Right lobe of liver (tissue), 6 donors: ENCODE data around the gene CHST3. TPM values are rescaled to one million over a fixed set of nuclear protein-coding genes. Genes with fewer than 3 reads are reported as not detected.

ENCODE experiments used
- ATAC-seq, 4 donors: fragments of 200-7000 bp; cut with Tn5 transposase; one replicate each; pipeline ENCODE4 v1.9.1; 2020; ENCODE audit warnings: mild to moderate bottlenecking in 4 of 4, moderate library complexity in 4 of 4
- DNase-seq, 3 donors: peaks; one replicate each; pipeline ENCODE4 v3.0.0-alpha.2; 2020
- H3K27ac ChIP-seq, 3 donors: fragments of 200-600 bp; one replicate each; pipeline ENCODE4 v1.8.0; 2022
- H3K27me3 ChIP-seq, 2 donors: fragments of 200-600 bp; one replicate each; pipeline ENCODE4 v1.8.0; 2022
- H3K36me3 ChIP-seq, 4 donors: fragments of 200-600 bp; sonication (generic) in 1 of 4; one replicate each; pipeline versions ENCODE4 v1.5.1 to v1.8.0; 2017 to 2022; ENCODE audit warnings: control low read depth in 1 of 4
- H3K4me1 ChIP-seq, 4 donors: fragments of 200-600 bp; sonication (generic) in 1 of 4; one replicate each; pipeline versions ENCODE4 v1.5.1 to v1.8.0; 2017 to 2022; ENCODE audit warnings: control low read depth in 1 of 4
- H3K4me3 ChIP-seq, 3 donors: fragments of 200-600 bp; one replicate each; pipeline ENCODE4 v1.8.0; 2022
- H3K9me3 ChIP-seq, 4 donors: fragments of 200-600 bp; sonication (generic) in 1 of 4; one replicate each; pipeline versions ENCODE4 v1.5.1 to v1.8.0; 2017 to 2022; ENCODE audit warnings: control low read depth in 1 of 4
- CTCF ChIP-seq, 4 donors: fragments of 200-600 bp in 3 of 4; fragments of 450-650 bp in 1 of 4; IDR thresholded peaks; one replicate each; pipeline versions ENCODE4 v1.5.1 to v1.8.0; 2016 to 2022; ENCODE audit warnings: antibody characterized with exemption in 4 of 4, mild to moderate bottlenecking in 2 of 4
- POLR2A ChIP-seq: fragments of 450-650 bp; IDR thresholded peaks from one replicate; pipeline ENCODE4 v1.6.1; 2017; ENCODE audit warnings: antibody characterized with exemption, mild to moderate bottlenecking
- WGBS: methylation state at CpG from one replicate; pipeline ENCODE4 v1.1.6; 2018; ENCODE audit warnings: low coverage, low lambda C conversion rate; ENCODE audit not compliant: insufficient coverage; ENCODE audit errors: missing lambda C conversion rate; 5-methylcytosine and 5-hydroxymethylcytosine counted together
- intact Hi-C, 2 donors: fragments of 100-400 bp; cut with DNase I; formaldehyde crosslinking; loops; one replicate each; pipeline versions ENCODE4 v1.11.2 to v1.14.1; 2022
- total RNA-seq, 6 experiments: library from RNA; depleted of rRNA in 2 of 6; stranded (reverse); fragments of >200 nt in 2 of 6; fragmentation: NEBNext Ultra II Directional in 3 of 6; extraction: Animal tissue kit (Norgen Biotek cat#: 25700) in 3 of 6; gene quantifications; one replicate each; pipeline versions ENCODE4 v1.1.0 to v1.2.4, GENCODE V29; 2016 to 2023
- donor health status: DM: no; HTN: yes; CAD: no.
- donor health status: DM: no; HTN: no; CAD: no.
- donor health status: DM: no; HTN: no; CAD: no.
- donor health status: DM: no; HTN: yes; CAD: no.
- donor health status: DM: no; HTN: yes; CAD: no.

The CHST3 gene
- total RNA-seq, 6 experiments from 2014 or later: 0.81 to 2.5 (median 1.8) TPM

GRCh38 chr10:72025400-72025799 lies 61.2 kb downstream of the CHST3 start:
- TF ChIP-seq CTCF (IDR thresholded peaks at IDR 0.05) (no peak), POLR2A (no peak)

DNA sequence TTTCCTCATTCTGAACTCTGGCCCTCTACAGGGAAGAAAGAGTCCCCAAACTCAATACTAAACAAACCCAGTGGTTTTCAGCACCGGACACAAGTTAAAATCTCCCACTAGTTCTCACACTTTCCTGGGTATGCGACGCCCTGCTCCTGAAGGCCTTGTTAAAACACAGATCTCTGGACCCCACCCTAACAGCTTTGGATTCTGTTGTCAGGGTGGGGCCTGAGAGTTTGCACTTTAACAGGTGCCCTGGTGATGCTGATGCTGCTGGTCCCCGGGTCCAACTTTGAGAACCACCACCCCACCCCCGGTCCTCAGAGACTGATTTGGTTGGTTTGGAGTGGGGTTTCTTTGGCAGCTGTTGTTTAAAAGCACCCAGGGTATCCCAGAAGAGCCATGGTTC lies 61.6 kb downstream of the CHST3 start:
- intact Hi-C loops: no loop called here
- no peak overlapping the region for H3K4me3 ChIP-seq
- no peak for TF ChIP-seq CTCF (IDR thresholded peaks at IDR 0.05)
- no peak for TF ChIP-seq POLR2A
- H3K36me3 ChIP-seq: no peaks in the 10 kb centered on the region
- no peaks in the 10 kb centered on the region for H3K9me3 ChIP-seq
- 76% methylated on average over 5 of the region's 5 CpGs for WGBS
- ATAC-seq (no peak), DNase-seq (no peak)
- no peak overlapping the region for H3K27ac ChIP-seq
- no peaks in the 10 kb centered on the region for H3K27me3 ChIP-seq
- H3K4me1 ChIP-seq: peaks cover 0 to 6% (median 0%) of the 10 kb centered on the region in 4 donors

More at GRCh38 chr10:72025400-72025799, 61.2 kb downstream of the CHST3 start:
- intact Hi-C loops: no loop called here
- ATAC-seq (no peak), DNase-seq (no peak)
- Histone ChIP-seq H3K27ac (no peak overlapping the region), H3K4me1 (peaks cover 0 to 6% (median 0%) of the 10 kb centered on the region in 4 donors), H3K4me3 (no peak overlapping the region), H3K36me3 (no peaks in the 10 kb centered on the region), H3K9me3 (no peaks in the 10 kb centered on the region), H3K27me3 (no peaks in the 10 kb centered on the region)
- WGBS: 83% methylated on average over 6 of the region's 8 CpGs

DNA sequence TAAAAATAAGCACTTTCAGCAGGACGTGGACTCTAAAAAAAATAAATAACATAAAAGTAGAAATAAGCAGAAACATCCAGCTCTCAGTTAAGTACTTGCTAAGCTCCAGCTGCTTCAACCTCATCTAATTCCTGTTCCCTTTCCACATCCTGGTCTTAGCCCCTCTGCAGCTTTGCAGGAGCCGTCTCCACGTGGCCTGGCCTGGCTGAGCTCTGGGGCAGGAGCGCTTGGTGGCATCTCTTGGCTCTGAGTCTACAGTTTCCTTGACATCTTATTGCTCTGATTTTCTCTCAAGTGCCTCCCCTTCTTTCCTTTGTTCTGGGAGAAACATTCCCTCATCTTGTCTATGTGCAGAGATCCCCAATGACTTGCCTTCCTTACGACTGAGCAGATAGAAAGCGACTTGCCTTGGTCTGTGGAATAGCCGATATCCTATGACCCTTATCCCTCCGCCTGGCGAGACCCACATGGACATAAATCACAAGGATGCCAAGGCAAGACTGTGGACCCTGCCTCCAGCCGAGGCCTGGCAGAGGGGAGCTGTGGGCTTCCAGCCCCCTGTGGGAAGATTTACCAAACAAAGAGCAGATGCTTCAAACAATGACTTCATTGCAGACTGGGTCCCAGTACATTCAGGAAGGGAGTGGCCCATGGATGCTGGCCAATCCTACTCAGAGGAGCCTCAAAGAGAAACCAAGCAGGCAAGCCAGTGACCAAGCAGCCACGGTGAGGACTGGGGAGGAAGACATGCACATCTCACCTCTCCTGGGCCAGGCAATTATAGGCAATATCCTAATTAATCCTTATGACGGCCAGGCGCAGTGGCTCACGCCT lies 62.3 kb downstream of the CHST3 start:
- no peak overlapping the region for H3K4me3 ChIP-seq
- no peaks in the 10 kb centered on the region for H3K36me3 ChIP-seq
- TF ChIP-seq CTCF (IDR thresholded peaks at IDR 0.05) (no peak), POLR2A (no peak)
- H3K9me3 ChIP-seq: no peaks in the 10 kb centered on the region
- H3K27ac ChIP-seq: no peak overlapping the region
- WGBS: 84% methylated on average over 6 of the region's 14 CpGs
- ATAC-seq (no peak), DNase-seq (no peak)
- intact Hi-C loops: no loop called here
- H3K27me3 ChIP-seq: no peaks in the 10 kb centered on the region
- H3K4me1 ChIP-seq: peaks cover 0 to 6% (median 0%) of the 10 kb centered on the region in 4 donors

DNA sequence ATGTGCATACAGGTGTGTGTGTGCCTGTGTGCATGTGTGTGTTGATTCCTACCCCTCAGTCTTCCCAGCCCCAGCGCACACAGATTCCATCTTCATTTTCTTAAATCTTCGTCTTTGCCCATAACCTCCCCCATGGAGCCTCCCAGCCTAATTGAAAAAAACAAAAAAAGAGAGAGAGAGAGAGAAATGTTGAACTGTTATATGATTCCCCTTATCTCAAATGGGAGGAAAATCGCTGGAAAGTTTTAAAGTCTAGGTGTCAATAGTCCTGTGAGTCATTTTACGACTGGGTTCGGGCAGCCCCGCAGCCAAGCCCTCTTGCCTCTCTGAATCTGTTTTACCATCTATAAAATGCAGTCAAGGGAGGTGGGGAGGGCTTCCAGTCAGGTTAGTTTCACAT lies 63.3 kb downstream of the CHST3 start:
- intact Hi-C loops: no loop called here
- Histone ChIP-seq H3K9me3 (no peaks in the 10 kb centered on the region), H3K27me3 (no peaks in the 10 kb centered on the region), H3K4me3 (no peak overlapping the region), H3K36me3 (no peaks in the 10 kb centered on the region), H3K4me1 (peaks cover 0 to 6% (median 0%) of the 10 kb centered on the region in 4 donors), H3K27ac (no peak overlapping the region)
- TF ChIP-seq CTCF (IDR thresholded peaks at IDR 0.05) (no peak), POLR2A (no peak)
- WGBS: 64% methylated on average over 6 of the region's 6 CpGs
- DNase-seq (no peak), ATAC-seq (no peak)
